Neural cell (in vitro differentiated cells): ENCODE results near the gene SPAG16.

Experiments
- CTCF ChIP-seq: fragments of 450-650 bp; IDR thresholded peaks from 2 replicates; pipeline ENCODE4 v1.5.1; 2014; ENCODE audit warnings: antibody characterized with exemption, mild to moderate bottlenecking, moderate library complexity; ENCODE audit not compliant: poor library complexity, severe bottlenecking
- EZH2 ChIP-seq: fragments of 200-600, 300-800 bp; shearing (Covaris generic), sonication (generic); IDR thresholded peaks from 2 replicates; pipeline ENCODE4 v1.6.1; 2014; ENCODE audit warnings: antibody characterized with exemption, low read length, borderline replicate concordance, mild to moderate bottlenecking; ENCODE audit not compliant: insufficient read depth, poor library complexity, severe bottlenecking
- POLR2AphosphoS5 ChIP-seq: IDR thresholded peaks from 2 replicates; pipeline ENCODE4 v1.6.1; 2012
- RAD21 ChIP-seq: fragments of 450-650 bp; conservative IDR thresholded peaks from 2 replicates; pipeline ENCODE4 v1.6.1; 2014; ENCODE audit warnings: antibody characterized with exemption, mild to moderate bottlenecking, moderate library complexity
- REST ChIP-seq: IDR thresholded peaks from 2 replicates; pipeline ENCODE4 v1.6.1; 2012; ENCODE audit warnings: borderline replicate concordance

GRCh38 chr2:214185546-214185945 is 901.3 kb downstream of the SPAG16 start:
- TF ChIP-seq CTCF (no peak), RAD21 (no peak), REST (no peak), POLR2AphosphoS5 (no peak), EZH2 (no peak)
